SU-DHL-6 (cell line): ENCODE data around the gene INSR.

ENCODE experiments used
- H2AFZ ChIP-seq: fragments of 200-600 bp; sonication (generic); 2 replicates; pipeline ENCODE4 v1.6.1; 2014; ENCODE audit warnings: low read depth, mild to moderate bottlenecking, moderate library complexity, mixed read lengths, antibody characterized with exemption, low read length; ENCODE audit not compliant: severe bottlenecking
- H3F3A ChIP-seq: fragments of 200-600 bp; shearing (Covaris generic); 2 replicates; pipeline ENCODE4 v1.6.0; 2016; ENCODE audit warnings: antibody characterized with exemption, mild to moderate bottlenecking; ENCODE audit not compliant: insufficient read depth
- H3K27ac ChIP-seq: fragments of 200-600 bp; sonication (generic); 2 replicates; pipeline ENCODE4 v1.5.1; 2016; ENCODE audit warnings: low read depth, mild to moderate bottlenecking, low read length, moderate library complexity, mixed read lengths
- H3K27me3 ChIP-seq: fragments of 200-600 bp; sonication (generic), shearing (Covaris generic); 2 replicates; pipeline ENCODE4 v1.6.0; 2014; ENCODE audit warnings: mild to moderate bottlenecking, low read length
- H3K36me3 ChIP-seq: fragments of 200-600 bp; sonication (generic); 2 replicates; pipeline ENCODE4 v1.6.1; 2014; ENCODE audit warnings: mild to moderate bottlenecking, low read length, mixed read lengths
- H3K4me2 ChIP-seq: fragments of 300-600, 200-600 bp; shearing (Covaris generic), sonication (generic); 2 replicates; pipeline ENCODE4 v1.6.0; 2014; ENCODE audit warnings: low read length, low read depth, mild to moderate bottlenecking; ENCODE audit not compliant: poor library complexity, severe bottlenecking
- H3K4me3 ChIP-seq: fragments of 200-600 bp; sonication (generic); 2 replicates; pipeline ENCODE4 v1.5.1; 2014; ENCODE audit warnings: antibody characterized with exemption, low read length, mild to moderate bottlenecking, mixed read lengths; ENCODE audit not compliant: insufficient read depth, poor library complexity, severe bottlenecking
- H3K79me2 ChIP-seq: fragments of 200-600 bp; sonication (generic); 2 replicates; pipeline ENCODE4 v1.6.1; 2014; ENCODE audit warnings: mild to moderate bottlenecking, low read length, moderate library complexity; ENCODE audit not compliant: insufficient read depth
- H3K9ac ChIP-seq: fragments of 200-600 bp; sonication (generic); 2 replicates; pipeline ENCODE4 v1.7.0; 2014; ENCODE audit warnings: mild to moderate bottlenecking, low read length
- H3K9me2 ChIP-seq: fragments of 200-600 bp; sonication (generic); replicated peaks from 2 replicates; pipeline ENCODE4 v1.6.1; 2014; ENCODE audit warnings: low read length; ENCODE audit not compliant: insufficient read depth
- H3K9me3 ChIP-seq: fragments of 200-600 bp; sonication (generic); 2 replicates; pipeline ENCODE4 v1.6.1; 2014; ENCODE audit warnings: low read length, mixed read lengths; ENCODE audit not compliant: insufficient read depth
- H4K20me1 ChIP-seq: fragments of 200-600 bp; sonication (generic); 2 replicates; pipeline ENCODE4 v1.6.1; 2014; ENCODE audit warnings: low read depth, mild to moderate bottlenecking, antibody characterized with exemption, low read length, moderate library complexity, mixed read lengths
- CTCF ChIP-seq: fragments of 200-600 bp; sonication (generic); IDR thresholded peaks from one replicate; pipeline ENCODE4 v1.5.1; 2017; ENCODE audit warnings: antibody characterized with exemption, mild to moderate bottlenecking, low read length, moderate library complexity; ENCODE audit not compliant: insufficient read depth, poor library complexity, severe bottlenecking
- EZH2phosphoT487 ChIP-seq: fragments of 200-600 bp; sonication (generic), shearing (Covaris generic); conservative IDR thresholded peaks from 2 replicates; pipeline ENCODE4 v1.6.1; 2018; ENCODE audit warnings: mild to moderate bottlenecking, antibody characterized with exemption, low read length, moderate library complexity, mixed read lengths

INSR gene

GRCh38 chr19:7280940-7281666 lies 13.1 kb downstream of the INSR start:
- Histone ChIP-seq H3K36me3 (no peaks in the 10 kb centered on the region), H3K79me2 (peaks cover 79% of the 10 kb centered on the region), H3F3A (peaks cover 30% of the 10 kb centered on the region), H3K9me2 (no peaks in the 10 kb centered on the region), H4K20me1 (no peaks in the 10 kb centered on the region), H3K9me3 (no peaks in the 10 kb centered on the region), H3K27me3 (no peaks in the 10 kb centered on the region), H2AFZ (no peak overlapping the region), H3K4me2 (no peak overlapping the region), H3K4me3 (no peak overlapping the region), H3K27ac (peak overlapping the region; percentile 60), H3K9ac (no peak overlapping the region)
- no peak for TF ChIP-seq EZH2phosphoT487
- no peak for TF ChIP-seq CTCF

GRCh38 chr19:7272856-7273578 lies 21.2 kb downstream of the INSR start:
- TF ChIP-seq CTCF (no peak), EZH2phosphoT487 (no peak)
- peak overlapping the region; percentile 40; the same call in 1 of the 2 replicates for H3K9ac ChIP-seq
- no peaks in the 10 kb centered on the region for H4K20me1 ChIP-seq
- no peaks in the 10 kb centered on the region for H3K27me3 ChIP-seq
- peaks cover 16% of the 10 kb centered on the region for H3F3A ChIP-seq
- H3K79me2 ChIP-seq, result peaks cover 82% of the 10 kb centered on the region
- H3K36me3 ChIP-seq, result no peaks in the 10 kb centered on the region
- H3K9me2 ChIP-seq, result no peaks in the 10 kb centered on the region
- H3K27ac ChIP-seq, result peak overlapping the region; percentile 93
- peak overlapping the region; percentile 14 for H3K4me3 ChIP-seq
- no peak overlapping the region for H2AFZ ChIP-seq
- no peaks in the 10 kb centered on the region for H3K9me3 ChIP-seq
- H3K4me2 ChIP-seq, result peak overlapping the region; percentile 72

GRCh38 chr19:7268705-7269098 lies 25.5 kb downstream of the INSR start:
- peaks cover 7% of the 10 kb centered on the region for H3K36me3 ChIP-seq
- no peaks in the 10 kb centered on the region for H3K27me3 ChIP-seq
- no peak overlapping the region for H3K27ac ChIP-seq
- peaks cover 90% of the 10 kb centered on the region for H3K79me2 ChIP-seq
- H3F3A ChIP-seq, result peaks cover 11% of the 10 kb centered on the region
- no peaks in the 10 kb centered on the region for H4K20me1 ChIP-seq
- H2AFZ ChIP-seq, result no peak overlapping the region
- TF ChIP-seq CTCF, result no peak
- no peak for TF ChIP-seq EZH2phosphoT487
- no peak overlapping the region for H3K4me3 ChIP-seq
- no peak overlapping the region for H3K4me2 ChIP-seq
- no peaks in the 10 kb centered on the region for H3K9me2 ChIP-seq
- no peaks in the 10 kb centered on the region for H3K9me3 ChIP-seq
- H3K9ac ChIP-seq, result no peak overlapping the region
